ENCODE data around the gene CEP20. TPM values are rescaled to one million over a fixed set of nuclear protein-coding genes. Genes with fewer than 3 reads are reported as not detected.

The CEP20 gene
- total and polyA plus RNA-seq, 4 donors = 21.3 to 26.8 (median 24.7) TPM

GRCh38 chr16:15900901-15901500 lies 12.6 kb upstream of the CEP20 start:
- ATAC-seq (ENCODE audit: low FRiP score) = no peak
- intact Hi-C loops (cut with DNase I) = no loop called here
- DNase-seq = no peak
- 83% methylated on average over 6 of the region's 6 CpGs for WGBS, 2 donors
- Histone ChIP-seq H3K27me3 (ENCODE audit: control insufficient read depth in 1 of 2, insufficient read depth in 2 of 2, low read length in 1 of 2) (no peaks in the 10 kb centered on the region), H3K9me3 (ENCODE audit: control insufficient read depth, low read length) (no peaks in the 10 kb centered on the region), H3K27ac (ENCODE audit: low read depth in 1 of 2, low read length in 2 of 2) (no peak overlapping the region), H3K36me3 (ENCODE audit: control insufficient read depth in 1 of 2, insufficient read depth in 2 of 2, low read length in 1 of 2) (no peaks in the 10 kb centered on the region), H3K4me1 (ENCODE audit: control insufficient read depth in 1 of 2, insufficient read depth in 2 of 2, low read length in 2 of 2) (no peaks in the 10 kb centered on the region), H3K4me3 (ENCODE audit: low read length in 2 of 2) (no peak overlapping the region)

- no peak overlapping the region for H3K4me3 ChIP-seq (ENCODE audit: low read length in 2 of 2)
- no peaks in the 10 kb centered on the region for H3K27me3 ChIP-seq (ENCODE audit: control insufficient read depth in 1 of 2, insufficient read depth in 2 of 2, low read length in 1 of 2)
- ATAC-seq (ENCODE audit: low FRiP score) (no peak), DNase-seq (no peak)
- no peaks in the 10 kb centered on the region for H3K36me3 ChIP-seq (ENCODE audit: control insufficient read depth in 1 of 2, insufficient read depth in 2 of 2, low read length in 1 of 2)
- H3K27ac ChIP-seq (ENCODE audit: low read depth in 1 of 2, low read length in 2 of 2) = no peak overlapping the region
- intact Hi-C loops (cut with DNase I) = no loop called here
- no peaks in the 10 kb centered on the region for H3K9me3 ChIP-seq (ENCODE audit: control insufficient read depth, low read length)
- no peaks in the 10 kb centered on the region for H3K4me1 ChIP-seq (ENCODE audit: control insufficient read depth in 1 of 2, insufficient read depth in 2 of 2, low read length in 2 of 2)
- 94 to 99% methylated on average over 3 of the region's 3 CpGs for WGBS, 2 donors
Observed at GRCh38 chr16:15900357-15900756, 12.0 kb upstream of the CEP20 start.

GRCh38 chr16:15899538-15900100 lies 11.2 kb upstream of the CEP20 start:
- DNase-seq = no peak
- no peak overlapping the region for H3K4me3 ChIP-seq (ENCODE audit: low read length in 2 of 2)
- H3K36me3 ChIP-seq (ENCODE audit: control insufficient read depth in 1 of 2, insufficient read depth in 2 of 2, low read length in 1 of 2) = no peaks in the 10 kb centered on the region
- H3K9me3 ChIP-seq (ENCODE audit: control insufficient read depth, low read length) = no peaks in the 10 kb centered on the region
- H3K27me3 ChIP-seq (ENCODE audit: control insufficient read depth in 1 of 2, insufficient read depth in 2 of 2, low read length in 1 of 2) = no peaks in the 10 kb centered on the region
- intact Hi-C loops (cut with DNase I) = loop anchor here in 1 of 2 donors (10.0 kb wide), 1 partner anchor 45 kb away; the partner anchor contains the start of gene ABCC1
- ATAC-seq (ENCODE audit: low FRiP score) = no peak
- H3K27ac ChIP-seq (ENCODE audit: low read depth in 1 of 2, low read length in 2 of 2) = no peak overlapping the region
- WGBS, 2 donors = 69 to 71% methylated on average over 9 of the region's 9 CpGs
- H3K4me1 ChIP-seq (ENCODE audit: control insufficient read depth in 1 of 2, insufficient read depth in 2 of 2, low read length in 2 of 2) = no peaks in the 10 kb centered on the region

GRCh38 chr16:15898654-15899053 lies 10.3 kb upstream of the CEP20 start:
- no peaks in the 10 kb centered on the region for H3K36me3 ChIP-seq (ENCODE audit: control insufficient read depth in 1 of 2, insufficient read depth in 2 of 2, low read length in 1 of 2)
- H3K27ac ChIP-seq (ENCODE audit: low read depth in 1 of 2, low read length in 2 of 2) = no peak overlapping the region
- no peaks in the 10 kb centered on the region for H3K4me1 ChIP-seq (ENCODE audit: control insufficient read depth in 1 of 2, insufficient read depth in 2 of 2, low read length in 2 of 2)
- DNase-seq (no peak), ATAC-seq (ENCODE audit: low FRiP score) (no peak)
- no peaks in the 10 kb centered on the region for H3K9me3 ChIP-seq (ENCODE audit: control insufficient read depth, low read length)
- no peaks in the 10 kb centered on the region for H3K27me3 ChIP-seq (ENCODE audit: control insufficient read depth in 1 of 2, insufficient read depth in 2 of 2, low read length in 1 of 2)
- WGBS, 2 donors = 96 to 98% methylated on average over 6 of the region's 6 CpGs
- intact Hi-C loops (cut with DNase I) = loop anchor here in 1 of 2 donors (10.0 kb wide), 1 partner anchor 46 kb away; the partner anchor contains the start of gene ABCC1
- H3K4me3 ChIP-seq (ENCODE audit: low read length in 2 of 2) = no peak overlapping the region

GRCh38 chr16:15897834-15898254 lies 9.4 kb upstream of the CEP20 start:
- 68 to 70% methylated on average over 5 of the region's 5 CpGs for WGBS, 2 donors
- H3K36me3 ChIP-seq (ENCODE audit: control insufficient read depth in 1 of 2, insufficient read depth in 2 of 2, low read length in 1 of 2) = no peaks in the 10 kb centered on the region
- no peak overlapping the region for H3K27ac ChIP-seq (ENCODE audit: low read depth in 1 of 2, low read length in 2 of 2)
- no peaks in the 10 kb centered on the region for H3K9me3 ChIP-seq (ENCODE audit: control insufficient read depth, low read length)
- intact Hi-C loops (cut with DNase I) = loop anchor here in 1 of 2 donors (10.0 kb wide), 1 partner anchor 47 kb away; the partner anchor contains the start of gene ABCC1
- H3K27me3 ChIP-seq (ENCODE audit: control insufficient read depth in 1 of 2, insufficient read depth in 2 of 2, low read length in 1 of 2) = no peaks in the 10 kb centered on the region
- ATAC-seq (ENCODE audit: low FRiP score) (no peak), DNase-seq (no peak)
- no peak overlapping the region for H3K4me3 ChIP-seq (ENCODE audit: low read length in 2 of 2)
- no peaks in the 10 kb centered on the region for H3K4me1 ChIP-seq (ENCODE audit: control insufficient read depth in 1 of 2, insufficient read depth in 2 of 2, low read length in 2 of 2)

GRCh38 chr16:15897121-15897780 lies 8.8 kb upstream of the CEP20 start:
- ATAC-seq (ENCODE audit: low FRiP score) = no peak
- no peak for DNase-seq
- Histone ChIP-seq H3K4me3 (ENCODE audit: low read length in 2 of 2) (no peak overlapping the region), H3K27ac (ENCODE audit: low read depth in 1 of 2, low read length in 2 of 2) (no peak overlapping the region), H3K27me3 (ENCODE audit: control insufficient read depth in 1 of 2, insufficient read depth in 2 of 2, low read length in 1 of 2) (no peaks in the 10 kb centered on the region), H3K4me1 (ENCODE audit: control insufficient read depth in 1 of 2, insufficient read depth in 2 of 2, low read length in 2 of 2) (no peaks in the 10 kb centered on the region), H3K9me3 (ENCODE audit: control insufficient read depth, low read length) (no peaks in the 10 kb centered on the region), H3K36me3 (ENCODE audit: control insufficient read depth in 1 of 2, insufficient read depth in 2 of 2, low read length in 1 of 2) (no peaks in the 10 kb centered on the region)
- intact Hi-C loops (cut with DNase I) = loop anchor here in 1 of 2 donors (10.0 kb wide), 1 partner anchor 48 kb away; the partner anchor contains the start of gene ABCC1
- WGBS, 2 donors = 94 to 95% methylated on average over 8 of the region's 8 CpGs

GRCh38 chr16:15894571-15895374 lies 6.4 kb upstream of the CEP20 start:
- Histone ChIP-seq H3K4me3 (ENCODE audit: low read length in 2 of 2) (no peak overlapping the region), H3K36me3 (ENCODE audit: control insufficient read depth in 1 of 2, insufficient read depth in 2 of 2, low read length in 1 of 2) (no peaks in the 10 kb centered on the region), H3K27ac (ENCODE audit: low read depth in 1 of 2, low read length in 2 of 2) (no peak overlapping the region), H3K27me3 (ENCODE audit: control insufficient read depth in 1 of 2, insufficient read depth in 2 of 2, low read length in 1 of 2) (no peaks in the 10 kb centered on the region), H3K4me1 (ENCODE audit: control insufficient read depth in 1 of 2, insufficient read depth in 2 of 2, low read length in 2 of 2) (no peaks in the 10 kb centered on the region), H3K9me3 (ENCODE audit: control insufficient read depth, low read length) (no peaks in the 10 kb centered on the region)
- intact Hi-C loops (cut with DNase I) = loop anchor here in 1 of 2 donors (10.0 kb wide), 1 partner anchor 50 kb away; the partner anchor contains the start of gene ABCC1
- 95 to 96% methylated on average over 7 of the region's 7 CpGs for WGBS, 2 donors
- ATAC-seq (ENCODE audit: low FRiP score) = no peak
- DNase-seq = no peak

- intact Hi-C loops (cut with DNase I) = loop anchor here in 1 of 2 donors (10.0 kb wide), 1 partner anchor 53 kb away; the partner anchor contains the start of gene ABCC1
Observed at GRCh38 chr16:15891508-15891907, 3.1 kb upstream of the CEP20 start.

More at GRCh38 chr16:15891508-15891907, 3.1 kb upstream of the CEP20 start:
- 95 to 97% methylated on average over 3 of the region's 3 CpGs for WGBS, 2 donors
- H3K4me3 ChIP-seq (ENCODE audit: low read length in 2 of 2) = no peak overlapping the region
- H3K9me3 ChIP-seq (ENCODE audit: control insufficient read depth, low read length) = no peaks in the 10 kb centered on the region
- no peaks in the 10 kb centered on the region for H3K27me3 ChIP-seq (ENCODE audit: control insufficient read depth in 1 of 2, insufficient read depth in 2 of 2, low read length in 1 of 2)
- H3K4me1 ChIP-seq (ENCODE audit: control insufficient read depth in 1 of 2, insufficient read depth in 2 of 2, low read length in 2 of 2) = peaks cover 0 to 2% of the 10 kb centered on the region in 2 donors
- no peak overlapping the region for H3K27ac ChIP-seq (ENCODE audit: low read depth in 1 of 2, low read length in 2 of 2)
- no peak for ATAC-seq (ENCODE audit: low FRiP score)
- no peaks in the 10 kb centered on the region for H3K36me3 ChIP-seq (ENCODE audit: control insufficient read depth in 1 of 2, insufficient read depth in 2 of 2, low read length in 1 of 2)
- DNase-seq = no peak
